NB4 (cell line): ENCODE measurements around the gene SLC22A23.

ENCODE experiments used
- CTCF ChIP-seq: IDR thresholded peaks from one replicate; pipeline ENCODE4 v1.5.1; 2012; ENCODE audit warnings: low read depth, low read length
- POLR2A ChIP-seq: IDR thresholded peaks from 2 replicates; pipeline ENCODE4 v1.6.1; 2011; ENCODE audit warnings: mild to moderate bottlenecking; ENCODE audit not compliant: insufficient read length; ENCODE audit errors: extremely low read depth

DNA sequence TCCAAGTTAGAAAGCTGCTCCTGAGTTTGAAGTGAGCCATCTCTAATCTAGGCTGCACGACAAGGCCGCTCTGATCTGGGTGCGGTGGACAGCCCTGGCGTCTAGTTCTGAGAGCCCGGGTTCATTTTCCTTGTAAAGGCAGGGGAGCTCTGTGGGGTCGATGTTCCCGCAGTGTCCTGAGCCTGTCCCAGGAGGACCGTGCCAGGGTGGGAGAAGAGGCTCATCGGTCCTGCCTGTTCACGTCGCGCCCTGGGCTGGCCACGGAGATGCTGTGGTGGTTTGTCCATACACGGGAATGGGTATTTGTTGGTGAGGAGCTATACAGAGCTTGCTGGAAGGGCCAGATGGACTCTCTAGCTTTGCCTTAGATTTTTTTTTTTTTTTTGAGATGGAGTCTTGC lies 171.1 kb downstream of the SLC22A23 start:
- TF ChIP-seq CTCF (no peak), POLR2A (no peak)
